B cell (primary cell): ENCODE measurements around the gene KIF3A. TPM values are rescaled to one million over a fixed set of nuclear protein-coding genes. Genes with fewer than 3 reads are reported as not detected.

ENCODE experiments used
- ATAC-seq: fragments of 200-7000 bp; cut with Tn5 transposase; one replicate; pipeline ENCODE4 v1.10.0; 2021; ENCODE audit warnings: low read depth, mild to moderate bottlenecking, moderate number of reproducible peaks, moderate library complexity
- CTCF ChIA-PET: fragments of 350-600 bp; sonication (Branson Sonifier 250); formaldehyde crosslinking; loops from one replicate; lab custom pipeline; 2021; ENCODE audit warnings: antibody characterized with exemption, inconsistent platforms; lab: Charles Lee
- POLR2A ChIA-PET: fragments of 350-600 bp; sonication (Branson Sonifier 250); formaldehyde crosslinking; loops from one replicate; lab custom pipeline; 2021; ENCODE audit warnings: antibody characterized with exemption; lab: Charles Lee
- DNase-seq: peaks from one replicate; pipeline ENCODE4 v3.0.0; 2013
- H2AFZ ChIP-seq: 2 replicates; pipeline ENCODE4 v1.6.1; 2012; ENCODE audit warnings: mild to moderate bottlenecking, low read depth, low read length; ENCODE audit not compliant: insufficient read depth, poor library complexity, severe bottlenecking
- H3K27ac ChIP-seq, 2 donors: 1 replicate in 1 of 2; 2 replicates in 1 of 2; pipeline ENCODE4 v1.5.1; 2012 to 2013; ENCODE audit warnings: low read length in 2 of 2, mild to moderate bottlenecking in 2 of 2, moderate library complexity in 1 of 2
- H3K27me3 ChIP-seq, 4 experiments: fragments of 200-600 bp in 1 of 4; sonication (generic) in 1 of 4; replicated peaks in 1 of 4; 1 replicate in 2 of 4; 2 replicates in 2 of 4; pipeline versions ENCODE4 v1.6.1 to v1.7.0; 2013 to 2016; ENCODE audit warnings: low read length in 3 of 4, mild to moderate bottlenecking in 2 of 4, mixed read lengths in 1 of 4, moderate library complexity in 1 of 4; ENCODE audit not compliant: insufficient read depth in 4 of 4, control insufficient read depth in 3 of 4; ENCODE audit errors: control extremely low read depth in 1 of 4
- H3K36me3 ChIP-seq, 2 experiments: replicated peaks in 1 of 2; 1 replicate in 1 of 2; 2 replicates in 1 of 2; pipeline versions ENCODE4 v1.6.1 to v1.7.1; 2013; ENCODE audit warnings: low read length in 1 of 2; ENCODE audit not compliant: insufficient read depth in 2 of 2, control insufficient read depth in 1 of 2; ENCODE audit errors: control extremely low read depth in 1 of 2, extremely low read depth in 1 of 2
- H3K4me1 ChIP-seq, 2 donors: fragments of 200-600 bp in 1 of 2; sonication (generic) in 1 of 2; 1 replicate in 1 of 2; 2 replicates in 1 of 2; pipeline versions ENCODE4 v1.5.1 to v1.6.1; 2013 to 2017; ENCODE audit warnings: low read length in 2 of 2; ENCODE audit not compliant: control insufficient read depth in 2 of 2, insufficient read depth in 2 of 2
- H3K4me2 ChIP-seq: replicated peaks from 2 replicates; pipeline ENCODE3; 2012; ENCODE audit warnings: mild to moderate bottlenecking, low read depth, low read length; ENCODE audit not compliant: poor library complexity, severe bottlenecking
- H3K4me3 ChIP-seq, 5 experiments: fragments of 200-600 bp in 1 of 5; sonication (generic) in 1 of 5; 1 replicate in 3 of 5; 2 replicates in 2 of 5; pipeline versions ENCODE4 v1.5.1 to v1.7.0; 2011 to 2016; ENCODE audit warnings: low read length in 4 of 5, mild to moderate bottlenecking in 4 of 5, low read depth in 2 of 5, control low read depth in 1 of 5, moderate library complexity in 1 of 5; ENCODE audit not compliant: insufficient read depth in 1 of 5; ENCODE audit errors: control extremely low read depth in 1 of 5, extremely low read depth in 1 of 5
- H3K79me2 ChIP-seq: fragments of 200-600 bp; sonication (generic); one replicate; pipeline ENCODE4 v1.6.0; 2016; ENCODE audit warnings: low read length; ENCODE audit not compliant: control insufficient read depth, insufficient read depth
- H3K9ac ChIP-seq: fragments of 200-600 bp; sonication (generic); 2 replicates; pipeline ENCODE4 v1.6.1; 2017; ENCODE audit warnings: mild to moderate bottlenecking, low read length, moderate library complexity
- H3K9me3 ChIP-seq, 3 donors: one replicate each; pipeline versions ENCODE4 v1.6.1 to v1.7.1; 2013; ENCODE audit warnings: low read length in 2 of 3; ENCODE audit not compliant: control insufficient read depth in 2 of 3, insufficient read depth in 1 of 3; ENCODE audit errors: control extremely low read depth in 1 of 3
- H4K20me1 ChIP-seq: 2 replicates; pipeline ENCODE4 v1.6.0; 2012; ENCODE audit warnings: mild to moderate bottlenecking, low read length; ENCODE audit not compliant: insufficient read depth, control insufficient read depth, poor library complexity, severe bottlenecking
- H3K27ac Mint-ChIP-seq: one replicate; pipeline ENCODE4 v1.8.0; 2021; ENCODE audit warnings: mixed read lengths
- H3K27me3 Mint-ChIP-seq: one replicate; pipeline ENCODE4 v1.8.0; 2021; ENCODE audit warnings: mixed read lengths
- H3K4me1 Mint-ChIP-seq: one replicate; pipeline ENCODE4 v1.8.0; 2021; ENCODE audit warnings: mixed read lengths
- H3K4me3 Mint-ChIP-seq: one replicate; pipeline ENCODE4 v1.8.0; 2021; ENCODE audit warnings: mixed read lengths
- H3K9me3 Mint-ChIP-seq: one replicate; pipeline ENCODE4 v1.8.0; 2022; ENCODE audit warnings: mixed read lengths; ENCODE audit not compliant: insufficient read depth
- EZH2 ChIP-seq: IDR thresholded peaks from 2 replicates; pipeline ENCODE4 v1.6.1; 2012; ENCODE audit warnings: borderline replicate concordance, low read depth, mild to moderate bottlenecking, moderate library complexity, low read length; ENCODE audit not compliant: insufficient read depth, poor library complexity, severe bottlenecking
- WGBS: methylation state at CpG from one replicate; pipeline ENCODE4 v1.1.5; 2013; ENCODE audit warnings: missing lambda C conversion rate; ENCODE audit not compliant: insufficient coverage; 5-methylcytosine and 5-hydroxymethylcytosine counted together
- intact Hi-C: fragments of 100-400 bp; cut with micrococcal nuclease; formaldehyde crosslinking; loops from one replicate; pipeline ENCODE4 v1.10.0; 2022
- polyA plus RNA-seq: library from polyadenylated mRNA; depleted of rRNA; stranded (reverse); fragments of >200 nt; gene quantifications from 2 replicates; pipeline ENCODE4 v1.2.3, GENCODE V29; 2012
- total RNA-seq, 2 donors: library from RNA; stranded (reverse); fragments of 120-200 nt in 1 of 2; gene quantifications; 1 replicate in 1 of 2; 2 replicates in 1 of 2; pipeline versions ENCODE4 v1.2.3 to v1.2.4, GENCODE V29; 2013 to 2022
- TF ChIP-seq, protein P1 (sequence below): fragments of 200-600 bp; IDR thresholded peaks from one replicate; pipeline ENCODE4 v1.8.0; 2022; ENCODE audit warnings: antibody characterized with exemption, mild to moderate bottlenecking

KIF3A gene
- total and polyA plus RNA-seq, 2 donors (not counting 1 experiment from before 2014, with no cell fraction given), result 1.3 to 16.0 TPM

DNA sequence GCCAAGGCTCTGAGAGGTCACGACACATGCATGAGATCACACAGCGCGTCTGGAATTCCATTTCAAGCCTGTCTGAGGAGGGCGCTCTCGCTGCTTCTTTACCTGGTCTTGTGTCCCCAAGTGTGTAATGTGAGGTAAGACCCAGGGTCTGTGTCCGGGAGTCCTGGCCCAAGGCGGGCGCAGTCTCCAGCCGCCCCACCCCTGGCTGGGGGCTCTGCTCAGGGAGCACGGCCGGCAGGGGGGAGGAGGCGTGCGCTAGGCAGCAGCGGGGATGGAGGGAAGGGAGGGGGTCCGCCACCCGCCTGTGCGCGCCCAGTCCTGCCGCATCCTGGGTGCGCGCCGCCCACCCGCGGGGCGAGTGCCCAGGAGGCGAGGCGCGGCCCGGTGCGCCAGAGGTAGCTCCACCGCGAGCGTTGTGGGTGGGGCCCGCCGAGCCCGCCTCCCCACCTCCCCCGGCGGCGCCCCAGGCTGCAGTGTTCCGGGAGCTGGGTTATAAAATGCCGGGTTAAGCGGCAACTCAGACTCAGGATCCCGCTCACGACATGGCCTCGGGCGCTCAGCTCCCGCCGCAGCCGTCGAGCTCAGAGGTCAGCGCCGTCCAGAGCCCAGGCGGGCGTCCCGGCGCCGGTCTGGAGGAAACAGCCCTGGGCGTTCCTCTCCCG lies 9.7 kb upstream of the KIF3A start, which contains the start of gene CCNI2:
TSS of gene CCNI2 (plus strand) at position 473 of the 662 bp plus-strand sequence. CDS start at position 543, 70 bp downstream.
- peaks cover 0 to 15% (median 1%) of the 10 kb centered on the region in 3 donors for H3K9me3 ChIP-seq
- TF ChIP-seq EZH2, result no peak
- TF ChIP-seq, protein P1, sequence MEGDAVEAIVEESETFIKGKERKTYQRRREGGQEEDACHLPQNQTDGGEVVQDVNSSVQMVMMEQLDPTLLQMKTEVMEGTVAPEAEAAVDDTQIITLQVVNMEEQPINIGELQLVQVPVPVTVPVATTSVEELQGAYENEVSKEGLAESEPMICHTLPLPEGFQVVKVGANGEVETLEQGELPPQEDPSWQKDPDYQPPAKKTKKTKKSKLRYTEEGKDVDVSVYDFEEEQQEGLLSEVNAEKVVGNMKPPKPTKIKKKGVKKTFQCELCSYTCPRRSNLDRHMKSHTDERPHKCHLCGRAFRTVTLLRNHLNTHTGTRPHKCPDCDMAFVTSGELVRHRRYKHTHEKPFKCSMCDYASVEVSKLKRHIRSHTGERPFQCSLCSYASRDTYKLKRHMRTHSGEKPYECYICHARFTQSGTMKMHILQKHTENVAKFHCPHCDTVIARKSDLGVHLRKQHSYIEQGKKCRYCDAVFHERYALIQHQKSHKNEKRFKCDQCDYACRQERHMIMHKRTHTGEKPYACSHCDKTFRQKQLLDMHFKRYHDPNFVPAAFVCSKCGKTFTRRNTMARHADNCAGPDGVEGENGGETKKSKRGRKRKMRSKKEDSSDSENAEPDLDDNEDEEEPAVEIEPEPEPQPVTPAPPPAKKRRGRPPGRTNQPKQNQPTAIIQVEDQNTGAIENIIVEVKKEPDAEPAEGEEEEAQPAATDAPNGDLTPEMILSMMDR, result peak; percentile 33
- ChIA-PET POLR2A (no interaction called here), CTCF (interaction anchor here (1.1 to 1.8 kb wide), 4 partner anchors 10 to 83 kb away, joined by 5 to 13 read pairs (median 6); partner anchors contain the start of gene KIF3A)
- H3K9ac ChIP-seq, result peak within 1 kb of the TSS; percentile 68
- H3K9me3 Mint-ChIP-seq, result no peaks in the 10 kb centered on the region
- peaks cover 24% of the 10 kb centered on the region for H3K27me3 Mint-ChIP-seq
- no peaks in the 10 kb centered on the region for H4K20me1 ChIP-seq
- intact Hi-C loops, result loop anchor here (1.0 kb wide), 1 partner anchor 10 kb away; the partner anchor contains the start of gene KIF3A
- H3K4me2 ChIP-seq, result peak within 1 kb of the TSS; percentile 97
- H3K4me3 ChIP-seq, result peak within 1 kb of the TSS; percentile 15 to 69 (median 54)
- WGBS, result 3% methylated on average over 59 of the region's 59 CpGs
- H3K4me3 Mint-ChIP-seq, result peak within 1 kb of the TSS; percentile 81
- H3K27ac Mint-ChIP-seq, result peak within 1 kb of the TSS; percentile 20
- no peaks in the 10 kb centered on the region for H3K79me2 ChIP-seq
- peaks cover 4 to 6% of the 10 kb centered on the region in 2 donors for H3K4me1 ChIP-seq
- peaks cover 14% of the 10 kb centered on the region for H3K4me1 Mint-ChIP-seq
- no peaks in the 10 kb centered on the region for H3K36me3 ChIP-seq
- H3K27me3 ChIP-seq, result peaks cover 0 to 43% (median 16%) of the 10 kb centered on the region in 4 experiments
- no peak within 1 kb of the TSS for H3K27ac ChIP-seq
- ATAC-seq (peak; percentile 78), DNase-seq (peak; percentile 64)
- H2AFZ ChIP-seq, result peak within 1 kb of the TSS; percentile 89

DNA sequence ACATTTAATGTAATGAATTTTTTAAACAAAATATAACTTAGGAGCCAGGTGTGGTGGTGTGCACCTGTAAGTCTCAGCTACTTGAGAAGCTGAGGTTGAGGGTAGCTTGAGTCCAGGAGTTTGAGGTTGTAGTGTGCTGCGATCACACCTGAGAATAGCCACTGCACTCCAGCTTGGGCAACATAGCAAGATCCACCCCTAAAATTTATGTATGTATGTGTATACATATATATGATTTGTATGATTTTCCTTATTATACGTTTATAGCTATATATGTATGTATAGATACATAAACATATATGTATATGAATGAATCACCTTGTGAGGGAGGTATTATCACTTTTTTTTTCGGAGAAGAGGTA lies 9.2 kb upstream of the KIF3A start:
- Histone ChIP-seq H3K4me1 (peaks cover 4 to 6% of the 10 kb centered on the region in 2 donors), H2AFZ (peak overlapping the region; percentile 89), H3K27me3 (peaks cover 0 to 44% (median 18%) of the 10 kb centered on the region in 4 experiments), H3K4me3 (peak overlapping the region in 4 of 5 experiments; percentile 15 to 69 (median 56)), H3K4me2 (peak overlapping the region; percentile 97), H3K36me3 (no peaks in the 10 kb centered on the region), H3K9ac (peak overlapping the region; percentile 68), H3K9me3 (peaks cover 0 to 15% (median 3%) of the 10 kb centered on the region in 3 donors), H3K79me2 (no peaks in the 10 kb centered on the region), H4K20me1 (no peaks in the 10 kb centered on the region), H3K27ac (no peak overlapping the region)
- ChIA-PET CTCF (interaction anchor here (1.1 to 1.8 kb wide), 5 partner anchors 8 to 83 kb away, joined by 3 to 13 read pairs (median 5); partner anchors contain the start of gene KIF3A), POLR2A (no interaction called here)
- whole genome bisulfite sequencing, result 17% methylated on average over 1 of the region's 3 CpGs
- intact Hi-C loops, result no loop called here
- Mint-ChIP-seq H3K27ac (peak overlapping the region; percentile 20), H3K27me3 (peaks cover 29% of the 10 kb centered on the region), H3K4me3 (peak overlapping the region; percentile 81), H3K4me1 (peaks cover 11% of the 10 kb centered on the region), H3K9me3 (no peaks in the 10 kb centered on the region)
- DNase-seq (no peak), ATAC-seq (no peak)
- TF ChIP-seq, protein P1, result no peak
